Astrocyte (in vitro differentiated cells and primary cell): ENCODE data around the gene IFT88. TPM values are rescaled to one million over a fixed set of nuclear protein-coding genes. Genes with fewer than 3 reads are reported as not detected.

ENCODE experiments used
- DNase-seq: peaks from one replicate; pipeline ENCODE4 v3.0.0-alpha.2; 2010; ENCODE audit warnings: low read depth
- FAIRE-seq: peaks from 2 replicates; lab custom pipeline; 2011; peaks lifted over from hg19 to GRCh38; lab: Jason Lieb, UNC
- H2AFZ ChIP-seq: 2 replicates; pipeline ENCODE4 v1.6.0; 2012; ENCODE audit warnings: low read depth, low read length, inconsistent platforms
- H3K27ac ChIP-seq: 2 replicates; pipeline ENCODE4 v1.5.1; 2011; ENCODE audit warnings: low read depth, low read length, inconsistent platforms
- H3K27me3 ChIP-seq: 2 replicates; pipeline ENCODE4 v1.6.0; 2011; ENCODE audit warnings: low read length, inconsistent platforms; ENCODE audit not compliant: insufficient read depth
- H3K36me3 ChIP-seq: 2 replicates; pipeline ENCODE4 v1.5.1; 2011; ENCODE audit warnings: low read length, inconsistent platforms; ENCODE audit not compliant: insufficient read depth
- H3K4me1 ChIP-seq: 2 replicates; pipeline ENCODE4 v1.5.1; 2011; ENCODE audit warnings: low read length, inconsistent platforms; ENCODE audit not compliant: insufficient read depth
- H3K4me2 ChIP-seq: 2 replicates; pipeline ENCODE4 v1.6.0; 2012; ENCODE audit warnings: low read length, inconsistent platforms
- H3K4me3 ChIP-seq: 2 replicates; pipeline ENCODE4 v1.5.1; 2011; ENCODE audit warnings: low read depth, mild to moderate bottlenecking, low read length, inconsistent platforms; ENCODE audit not compliant: insufficient read depth
- H3K79me2 ChIP-seq: 2 replicates; pipeline ENCODE4 v1.6.0; 2012; ENCODE audit warnings: mild to moderate bottlenecking, low read length, inconsistent platforms; ENCODE audit not compliant: insufficient read depth
- H3K9ac ChIP-seq: 2 replicates; pipeline ENCODE4 v1.6.0; 2012; ENCODE audit warnings: mild to moderate bottlenecking, low read length, inconsistent platforms
- H3K9me3 ChIP-seq: 2 replicates; pipeline ENCODE4 v1.5.1; 2012; ENCODE audit warnings: low read depth, mild to moderate bottlenecking, low read length, inconsistent platforms; ENCODE audit not compliant: insufficient read depth
- H4K20me1 ChIP-seq: 2 replicates; pipeline ENCODE4 v1.6.0; 2012; ENCODE audit warnings: low read length, inconsistent platforms; ENCODE audit not compliant: insufficient read depth
- H3K27ac Mint-ChIP-seq: one replicate; pipeline ENCODE4 v1.8.0; 2021; ENCODE audit warnings: mild to moderate bottlenecking, mixed read lengths; ENCODE audit not compliant: unreplicated experiment
- H3K27me3 Mint-ChIP-seq: one replicate; pipeline ENCODE4 v1.8.0; 2021; ENCODE audit warnings: low read depth, mixed read lengths; ENCODE audit not compliant: unreplicated experiment
- H3K36me3 Mint-ChIP-seq: one replicate; pipeline ENCODE4 v1.8.0; 2021; ENCODE audit warnings: low read depth, mixed read lengths; ENCODE audit not compliant: unreplicated experiment
- H3K4me1 Mint-ChIP-seq: one replicate; pipeline ENCODE4 v1.8.0; 2021; ENCODE audit warnings: low read depth, mixed read lengths; ENCODE audit not compliant: unreplicated experiment
- H3K4me3 Mint-ChIP-seq: one replicate; pipeline ENCODE4 v1.8.0; 2021; ENCODE audit warnings: mild to moderate bottlenecking, moderate library complexity, mixed read lengths; ENCODE audit not compliant: unreplicated experiment
- H3K9me3 Mint-ChIP-seq: one replicate; pipeline ENCODE4 v1.8.0; 2021; ENCODE audit warnings: mild to moderate bottlenecking, mixed read lengths; ENCODE audit not compliant: unreplicated experiment
- EZH2 ChIP-seq: IDR thresholded peaks from 2 replicates; pipeline ENCODE4 v1.6.1; 2012; ENCODE audit warnings: mild to moderate bottlenecking, low read length, inconsistent platforms; ENCODE audit not compliant: insufficient read depth
- total RNA-seq: library from RNA; stranded (reverse); gene quantifications from 2 replicates; pipeline ENCODE4 v1.2.1, GENCODE V29; 2021
- TF ChIP-seq, protein P1 (sequence below): IDR thresholded peaks from 2 replicates; pipeline ENCODE4 v1.5.1; 2011; ENCODE audit warnings: low read depth, mild to moderate bottlenecking, inconsistent platforms, low read length, moderate library complexity; ENCODE audit not compliant: insufficient read depth

The IFT88 gene
- total RNA-seq, 1 donor from 2014 or later, result 7.6 TPM

DNA sequence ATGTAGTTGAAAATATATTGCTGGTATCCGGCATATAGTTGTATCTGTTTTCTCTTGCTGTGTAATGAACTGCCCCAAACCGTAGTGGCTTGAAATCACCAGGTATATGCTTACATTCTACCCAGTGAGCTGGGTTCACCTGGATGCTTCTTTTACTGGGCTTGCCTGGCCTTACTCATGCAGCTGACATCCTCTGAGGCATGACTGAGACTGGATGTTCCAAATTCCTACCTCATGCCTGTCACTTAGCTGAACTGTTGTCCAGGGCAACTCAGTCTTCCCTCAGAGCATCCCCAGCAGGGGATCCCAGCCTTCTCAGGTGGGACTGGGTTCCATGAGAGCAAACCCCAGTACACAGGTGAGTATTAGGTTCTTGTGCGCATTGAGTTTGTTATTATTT is 66.8 kb downstream of the IFT88 start:
- Histone ChIP-seq H4K20me1 (no peaks in the 10 kb centered on the region), H3K4me3 (no peak overlapping the region), H3K9me3 (no peaks in the 10 kb centered on the region), H3K4me1 (no peaks in the 10 kb centered on the region), H2AFZ (no peak overlapping the region), H3K4me2 (no peak overlapping the region), H3K27me3 (no peaks in the 10 kb centered on the region), H3K27ac (no peak overlapping the region), H3K79me2 (no peaks in the 10 kb centered on the region), H3K36me3 (peaks cover 3% of the 10 kb centered on the region), H3K9ac (no peak overlapping the region)
- DNase-seq (no peak), FAIRE-seq (no peak)
- H3K4me3 Mint-ChIP-seq, result no peak overlapping the region
- H3K27ac Mint-ChIP-seq, result no peak overlapping the region
- peaks cover 4% of the 10 kb centered on the region for H3K36me3 Mint-ChIP-seq
- no peaks in the 10 kb centered on the region for H3K27me3 Mint-ChIP-seq
- peaks cover 2% of the 10 kb centered on the region for H3K9me3 Mint-ChIP-seq
- TF ChIP-seq EZH2, result no peak
- TF ChIP-seq, protein P1, sequence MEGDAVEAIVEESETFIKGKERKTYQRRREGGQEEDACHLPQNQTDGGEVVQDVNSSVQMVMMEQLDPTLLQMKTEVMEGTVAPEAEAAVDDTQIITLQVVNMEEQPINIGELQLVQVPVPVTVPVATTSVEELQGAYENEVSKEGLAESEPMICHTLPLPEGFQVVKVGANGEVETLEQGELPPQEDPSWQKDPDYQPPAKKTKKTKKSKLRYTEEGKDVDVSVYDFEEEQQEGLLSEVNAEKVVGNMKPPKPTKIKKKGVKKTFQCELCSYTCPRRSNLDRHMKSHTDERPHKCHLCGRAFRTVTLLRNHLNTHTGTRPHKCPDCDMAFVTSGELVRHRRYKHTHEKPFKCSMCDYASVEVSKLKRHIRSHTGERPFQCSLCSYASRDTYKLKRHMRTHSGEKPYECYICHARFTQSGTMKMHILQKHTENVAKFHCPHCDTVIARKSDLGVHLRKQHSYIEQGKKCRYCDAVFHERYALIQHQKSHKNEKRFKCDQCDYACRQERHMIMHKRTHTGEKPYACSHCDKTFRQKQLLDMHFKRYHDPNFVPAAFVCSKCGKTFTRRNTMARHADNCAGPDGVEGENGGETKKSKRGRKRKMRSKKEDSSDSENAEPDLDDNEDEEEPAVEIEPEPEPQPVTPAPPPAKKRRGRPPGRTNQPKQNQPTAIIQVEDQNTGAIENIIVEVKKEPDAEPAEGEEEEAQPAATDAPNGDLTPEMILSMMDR, result no peak
- no peaks in the 10 kb centered on the region for H3K4me1 Mint-ChIP-seq

DNA sequence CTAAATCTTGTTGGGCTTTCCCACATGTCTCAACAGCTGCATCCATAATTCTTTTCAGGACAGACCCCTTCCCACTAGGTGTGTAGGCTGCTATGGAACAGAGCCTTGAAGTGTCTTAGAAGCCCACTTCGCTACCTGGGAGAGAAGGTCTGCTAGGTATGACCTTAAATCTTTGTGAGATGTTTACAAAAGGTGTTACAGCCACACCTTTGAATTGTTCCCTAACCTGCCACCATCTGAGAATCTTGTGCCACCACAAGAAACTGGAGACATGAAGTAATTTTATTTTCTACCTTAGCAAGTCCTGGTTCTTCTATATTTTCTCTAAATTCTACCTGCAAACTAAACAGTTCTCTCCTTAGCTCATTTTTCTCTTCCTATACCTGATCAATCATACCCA is 69.1 kb downstream of the IFT88 start:
- no peak overlapping the region for H3K27ac ChIP-seq
- no peaks in the 10 kb centered on the region for H3K9me3 ChIP-seq
- no peak overlapping the region for H3K4me3 ChIP-seq
- H3K9ac ChIP-seq, result no peak overlapping the region
- no peak overlapping the region for H2AFZ ChIP-seq
- no peaks in the 10 kb centered on the region for H3K4me1 ChIP-seq
- H3K36me3 ChIP-seq, result no peaks in the 10 kb centered on the region
- no peak overlapping the region for H3K27ac Mint-ChIP-seq
- TF ChIP-seq, protein P1, result no peak
- no peak for TF ChIP-seq EZH2
- FAIRE-seq (no peak), DNase-seq (no peak)
- no peaks in the 10 kb centered on the region for H4K20me1 ChIP-seq
- peaks cover 4% of the 10 kb centered on the region for H3K36me3 Mint-ChIP-seq
- no peaks in the 10 kb centered on the region for H3K4me1 Mint-ChIP-seq
- H3K4me2 ChIP-seq, result no peak overlapping the region
- H3K4me3 Mint-ChIP-seq, result no peak overlapping the region
- peaks cover 2% of the 10 kb centered on the region for H3K9me3 Mint-ChIP-seq
- H3K27me3 Mint-ChIP-seq, result no peaks in the 10 kb centered on the region
- no peaks in the 10 kb centered on the region for H3K27me3 ChIP-seq
- H3K79me2 ChIP-seq, result no peaks in the 10 kb centered on the region

DNA sequence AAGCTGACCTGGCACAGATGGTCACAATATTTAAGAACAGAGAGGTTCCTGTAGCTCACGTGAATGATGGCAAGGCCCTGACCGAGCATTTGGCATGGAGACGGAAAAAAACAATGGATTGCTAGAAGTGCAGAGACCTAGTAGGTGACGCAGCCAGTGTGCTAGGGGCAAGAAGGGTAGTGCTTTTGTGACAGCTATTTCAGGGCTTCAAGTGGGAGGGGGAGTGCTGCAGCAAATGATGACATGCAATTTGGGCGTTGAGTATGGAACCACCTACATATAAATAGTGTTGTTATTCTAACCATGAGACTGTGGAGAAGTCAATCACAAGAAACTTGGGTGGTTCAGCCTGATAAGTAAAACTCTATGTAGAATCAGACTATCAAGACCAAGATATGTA is 70.9 kb downstream of the IFT88 start:
- no peak overlapping the region for H2AFZ ChIP-seq
- Mint-ChIP-seq H3K27ac (no peak overlapping the region), H3K27me3 (no peaks in the 10 kb centered on the region), H3K9me3 (peaks cover 2% of the 10 kb centered on the region), H3K4me3 (no peak overlapping the region), H3K4me1 (no peaks in the 10 kb centered on the region), H3K36me3 (peaks cover 4% of the 10 kb centered on the region)
- H3K9me3 ChIP-seq, result no peaks in the 10 kb centered on the region
- no peak for DNase-seq
- H3K27ac ChIP-seq, result no peak overlapping the region
- H3K4me3 ChIP-seq, result no peak overlapping the region
- no peak for TF ChIP-seq EZH2
- TF ChIP-seq, protein P1, result no peak
- H3K4me2 ChIP-seq, result no peak overlapping the region
- FAIRE-seq, result no peak
- H3K9ac ChIP-seq, result no peak overlapping the region
- H3K36me3 ChIP-seq, result no peaks in the 10 kb centered on the region
- H3K27me3 ChIP-seq, result no peaks in the 10 kb centered on the region
- no peaks in the 10 kb centered on the region for H3K4me1 ChIP-seq
- H4K20me1 ChIP-seq, result no peaks in the 10 kb centered on the region
- H3K79me2 ChIP-seq, result no peaks in the 10 kb centered on the region
